NOMO-1 treated with dmso at 0.1 percent for 144 hours (cell line): ENCODE results near the gene POTEC.
"Not testable (repeated sequence)": the region's sequence is repeated elsewhere in the genome, so short reads cannot be mapped to it uniquely, and the experiment has no call there.

Experiments
- DNase-seq: peaks from one replicate; lab custom pipeline; 2025; ENCODE audit not compliant: unreplicated experiment; lab: John Stamatoyannopoulos, UW

Gene POTEC

DNA sequence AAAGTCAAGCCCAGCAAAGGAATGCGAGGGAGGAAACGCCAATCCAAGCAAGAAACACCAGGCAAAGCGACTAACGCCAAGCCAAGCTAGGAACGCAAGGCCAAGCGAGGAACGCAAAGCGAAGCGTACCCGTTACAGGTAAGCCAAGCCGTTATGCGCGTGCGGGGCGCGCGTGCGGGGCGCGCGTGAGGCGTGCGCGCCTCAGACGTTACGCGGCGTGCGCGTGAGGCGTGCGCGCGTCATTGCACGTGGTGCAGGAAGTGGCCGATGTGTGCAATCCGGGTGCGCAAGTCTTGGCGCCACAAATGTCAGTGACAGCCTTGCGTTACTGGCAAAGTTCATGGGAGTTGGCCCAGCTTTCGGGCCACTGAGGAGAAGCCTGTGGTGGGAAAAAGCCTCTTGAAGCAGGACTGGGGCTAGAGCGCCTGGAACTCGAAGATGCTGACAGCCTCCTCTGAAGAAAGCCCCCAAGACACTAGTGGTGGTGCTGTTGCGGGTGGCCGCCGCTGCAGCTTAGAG lies at the start of gene POTEC:
Gene POTEC, minus strand, starts transcription at position 155 of the 519 bp plus-strand sequence. CDS start 454 bp downstream, outside the sequence.
- DNase-seq, result not testable (repeated sequence)

DNA sequence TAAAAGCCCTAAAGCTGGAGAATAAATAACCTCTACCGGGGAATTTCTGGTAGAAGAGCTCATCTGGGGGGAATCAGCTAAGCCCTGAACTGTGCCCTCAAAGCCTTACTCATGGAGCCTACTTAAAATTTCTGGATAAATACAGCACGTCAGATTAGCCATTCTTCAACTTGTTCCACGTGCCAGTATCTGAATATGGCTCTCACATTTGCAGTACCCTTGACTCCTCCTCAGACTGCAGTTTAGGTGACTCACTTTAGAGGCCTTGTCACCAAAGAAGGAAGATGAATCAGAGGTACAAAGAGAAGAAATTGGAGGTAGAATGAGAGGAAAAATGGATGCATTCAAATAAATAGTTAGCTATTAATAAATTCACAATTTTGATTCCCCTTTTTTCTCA lies 34.6 kb upstream of the POTEC start:
- DNase-seq, result no peak

DNA sequence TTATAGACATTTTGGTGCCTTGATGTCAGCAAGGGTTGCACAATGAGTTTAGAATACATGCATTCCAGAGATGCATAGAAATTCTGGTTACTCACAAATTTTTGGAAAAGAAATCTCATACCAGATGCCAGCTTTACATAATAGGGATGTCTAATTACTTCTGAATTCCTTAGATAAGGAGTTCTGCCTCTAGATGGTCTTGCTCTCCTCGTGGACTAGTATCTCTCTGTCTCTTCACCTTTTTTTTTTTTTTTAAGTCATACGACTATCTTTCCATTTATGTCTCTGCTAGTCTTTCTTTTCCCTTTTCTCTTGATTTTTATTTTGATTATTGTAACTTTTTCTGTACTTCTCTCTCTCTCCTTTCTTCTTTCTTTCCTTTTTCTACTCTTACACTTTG lies 16.1 kb upstream of the POTEC start:
- not testable (repeated sequence) for DNase-seq

DNA sequence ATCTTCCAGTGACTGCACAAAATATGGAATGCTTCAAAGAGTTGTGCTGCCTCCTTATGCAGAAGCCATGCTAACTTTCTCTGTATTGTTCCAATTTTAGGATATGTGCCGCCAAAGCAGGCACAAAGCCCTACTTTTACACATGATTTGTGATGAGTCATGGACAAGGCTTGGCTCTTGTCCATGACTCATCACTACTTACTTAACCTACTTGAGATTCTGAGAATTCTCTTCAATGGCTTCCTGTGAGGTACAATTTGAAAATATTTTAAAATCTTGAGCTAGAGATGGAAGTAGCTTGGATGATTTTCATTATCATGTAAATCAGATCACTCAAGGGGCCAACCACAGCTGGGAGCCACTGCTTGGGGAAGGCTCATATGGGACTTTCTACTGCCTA lies 11.7 kb downstream of the POTEC start:
- DNase-seq, result not testable (repeated sequence)

DNA sequence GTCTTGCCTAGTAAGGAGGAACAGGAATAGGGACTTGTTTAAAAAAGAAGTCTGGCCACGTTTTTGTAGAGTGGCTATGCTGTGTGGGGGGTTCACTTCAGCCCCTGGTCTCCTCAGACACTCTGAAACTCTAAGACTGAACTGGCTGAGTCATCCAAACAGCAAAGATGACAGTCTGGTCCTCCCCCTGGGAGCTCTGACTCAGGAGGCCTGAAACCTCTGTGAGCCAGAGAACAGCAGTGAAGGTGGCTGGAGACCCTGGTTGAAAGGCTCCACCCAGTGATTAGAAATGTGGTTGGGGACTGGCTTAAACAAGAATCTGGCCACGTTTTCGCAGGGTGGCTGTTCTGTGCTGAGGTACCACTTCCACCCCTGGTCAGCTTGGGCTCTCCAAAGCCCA lies 32.7 kb downstream of the POTEC start:
- DNase-seq, result not testable (repeated sequence)

DNA sequence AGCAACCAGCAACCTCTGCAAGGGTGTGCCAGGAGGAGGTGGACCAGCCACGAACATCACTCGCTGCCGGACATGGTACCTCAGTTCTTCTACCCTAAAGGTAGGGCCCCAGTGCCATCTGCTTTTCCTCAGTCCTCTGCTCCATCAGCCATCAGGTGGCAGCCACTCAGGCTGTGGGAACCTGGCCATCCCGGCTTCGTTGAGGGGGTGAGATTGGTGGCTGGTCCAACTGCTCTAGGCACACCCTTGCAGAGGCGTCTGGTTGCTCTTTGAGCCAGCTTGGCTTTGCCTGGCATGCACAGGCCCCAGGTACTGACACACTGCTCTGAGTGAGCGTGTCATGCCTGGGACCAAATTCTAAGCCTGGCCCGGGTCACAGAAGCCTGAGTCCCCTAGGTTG lies 39.7 kb downstream of the POTEC start:
- DNase-seq, result not testable (repeated sequence)

DNA sequence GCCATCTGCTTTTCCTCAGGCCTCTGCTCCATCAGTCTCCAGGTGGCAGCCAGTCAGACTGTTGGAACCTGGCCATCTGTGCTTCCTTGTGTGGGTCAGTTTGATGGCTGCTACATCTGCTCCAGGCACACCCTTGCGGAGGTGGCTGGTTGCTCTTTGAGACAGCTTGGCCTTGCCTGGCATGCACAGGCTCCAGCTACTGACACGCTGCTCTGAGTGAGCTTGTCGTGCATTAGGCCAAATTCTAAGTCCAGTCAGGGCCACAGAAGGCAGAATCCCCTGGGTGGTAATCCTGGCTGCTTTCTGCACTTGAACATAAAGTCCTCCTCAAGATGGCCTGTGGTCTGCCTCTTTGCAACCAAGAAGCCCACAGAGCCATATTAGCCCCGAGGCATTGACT lies 41.5 kb downstream of the POTEC start:
- DNase-seq, result not testable (repeated sequence)

DNA sequence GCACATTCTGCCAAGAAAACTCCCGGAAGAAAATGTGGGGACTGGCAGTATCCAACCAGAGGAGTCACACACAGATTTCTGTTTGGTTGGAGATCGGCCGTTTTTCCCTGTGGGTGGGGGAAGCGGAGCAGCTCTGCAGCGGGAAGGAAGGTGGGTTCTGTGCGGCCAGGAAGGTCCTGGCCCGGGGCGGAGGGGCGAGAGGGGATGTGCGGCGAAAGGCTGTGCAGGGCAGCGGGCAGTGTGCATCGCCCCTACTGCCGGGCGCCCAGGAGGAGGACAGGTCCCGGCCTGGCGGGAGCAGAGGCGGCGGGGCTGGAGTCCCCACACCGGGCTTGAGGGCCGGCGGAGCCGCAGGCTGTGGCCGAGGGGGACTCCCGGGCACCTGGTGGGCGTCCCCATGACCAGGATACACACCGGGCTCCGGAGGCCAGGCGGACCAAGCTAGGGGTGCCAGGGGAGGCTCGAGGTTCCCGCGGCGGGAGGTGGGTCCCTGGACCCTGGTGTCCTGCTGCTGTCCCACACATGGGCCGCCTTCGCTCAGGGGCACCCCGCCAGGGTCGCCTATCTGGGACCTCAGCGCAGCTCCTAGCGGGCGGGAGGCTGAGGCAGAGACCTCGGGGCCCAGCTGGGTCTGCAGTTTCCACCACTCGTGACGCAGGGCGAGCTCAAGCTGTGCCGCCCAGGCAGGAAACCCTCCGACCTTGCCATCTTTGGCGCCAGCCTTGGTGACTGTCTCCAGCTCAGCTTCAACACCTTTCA lies 54.0 kb downstream of the POTEC start:
- not testable (repeated sequence) for DNase-seq

DNA sequence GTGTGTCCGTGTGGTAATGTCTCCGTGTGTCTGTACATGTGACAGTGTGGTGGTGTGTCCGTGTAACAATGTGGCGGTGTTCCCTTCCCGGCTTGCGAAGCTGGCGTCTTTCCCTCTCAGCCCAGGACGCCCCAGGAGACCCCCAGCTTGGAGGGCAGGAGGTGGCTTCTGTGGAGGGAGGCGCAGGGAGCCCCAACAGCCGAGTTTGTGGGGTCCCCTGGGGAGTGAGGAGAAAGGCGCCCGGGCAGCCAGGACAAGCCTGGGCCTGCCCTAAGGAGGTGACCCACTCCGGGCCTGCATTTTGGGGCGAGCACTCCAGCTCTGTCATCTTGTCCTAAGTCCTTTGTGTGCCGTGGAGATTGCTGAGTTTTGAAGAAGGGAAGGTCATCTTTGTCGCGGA lies 54.6 kb downstream of the POTEC start:
- DNase-seq, result not testable (repeated sequence)

DNA sequence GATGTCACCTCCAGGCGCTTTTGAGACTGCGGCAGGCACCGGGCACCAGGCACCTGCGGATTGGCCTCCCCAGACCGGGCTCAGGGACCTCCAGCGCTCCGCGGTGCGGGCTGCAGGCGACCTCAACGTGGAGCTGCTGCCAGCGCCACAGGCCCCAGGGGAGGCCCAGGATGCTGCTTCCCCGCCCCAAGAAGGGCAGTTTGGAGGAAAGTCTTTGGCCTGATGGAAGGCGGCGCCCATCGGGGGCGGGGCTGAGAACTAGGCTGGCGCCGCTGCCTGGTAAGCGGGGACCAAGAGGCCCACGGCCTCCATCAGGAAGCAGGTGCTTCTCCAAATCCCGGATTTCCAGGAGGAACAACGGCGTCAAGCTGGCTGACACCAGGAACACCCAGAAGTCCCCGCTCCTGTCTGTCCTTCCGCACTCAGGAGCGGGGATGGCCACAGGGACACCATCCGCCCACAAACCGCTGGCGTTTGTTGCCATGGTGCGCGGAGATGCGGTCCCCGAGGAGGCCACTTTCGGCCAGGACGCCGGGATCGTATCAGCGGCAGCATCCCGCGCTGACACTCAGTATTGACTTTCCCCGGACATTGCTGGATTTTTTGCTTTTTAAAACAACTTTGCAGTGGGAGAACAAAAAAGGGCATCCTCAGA lies 56.3 kb downstream of the POTEC start:
- not testable (repeated sequence) for DNase-seq

DNA sequence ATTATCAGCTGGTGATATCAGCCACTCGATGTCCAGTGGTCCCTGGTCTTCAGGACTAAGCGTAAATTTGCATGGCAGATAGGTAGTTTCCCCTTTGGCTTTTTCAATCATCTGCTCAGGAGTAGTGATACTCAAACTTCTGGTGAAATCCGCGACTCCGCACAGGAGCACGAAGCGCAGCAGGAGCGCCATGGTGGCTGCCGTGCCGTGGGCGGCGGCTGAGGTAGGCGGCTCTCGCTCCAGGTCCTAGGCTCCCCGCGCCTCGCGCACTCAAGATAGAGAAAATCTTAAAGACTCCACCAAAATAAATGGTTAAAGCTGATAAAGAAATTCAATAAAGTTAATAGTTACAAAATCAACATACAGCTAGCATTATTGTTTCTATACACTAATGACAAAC lies 64.3 kb downstream of the POTEC start:
- DNase-seq, result not testable (repeated sequence)

DNA sequence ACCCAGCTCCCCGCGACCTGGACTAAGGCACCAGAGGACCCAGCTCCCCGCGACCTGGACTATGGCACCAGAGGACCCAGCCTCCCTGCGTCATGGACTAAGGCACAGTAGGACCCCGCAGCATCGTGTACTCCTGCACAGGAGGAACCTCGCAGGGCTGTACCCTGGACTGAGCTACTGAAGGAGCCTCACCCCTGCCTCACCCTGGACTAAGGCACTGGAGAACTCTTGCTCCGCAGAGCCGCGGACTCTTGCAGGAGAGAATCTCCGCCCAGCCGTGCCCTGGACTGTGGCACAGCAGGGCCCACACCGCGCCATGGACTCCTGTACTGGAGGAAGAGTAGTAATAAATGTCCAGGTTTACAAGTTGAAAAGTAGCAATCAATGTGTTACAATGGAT lies 67.9 kb downstream of the POTEC start:
- not testable (repeated sequence) for DNase-seq

DNA sequence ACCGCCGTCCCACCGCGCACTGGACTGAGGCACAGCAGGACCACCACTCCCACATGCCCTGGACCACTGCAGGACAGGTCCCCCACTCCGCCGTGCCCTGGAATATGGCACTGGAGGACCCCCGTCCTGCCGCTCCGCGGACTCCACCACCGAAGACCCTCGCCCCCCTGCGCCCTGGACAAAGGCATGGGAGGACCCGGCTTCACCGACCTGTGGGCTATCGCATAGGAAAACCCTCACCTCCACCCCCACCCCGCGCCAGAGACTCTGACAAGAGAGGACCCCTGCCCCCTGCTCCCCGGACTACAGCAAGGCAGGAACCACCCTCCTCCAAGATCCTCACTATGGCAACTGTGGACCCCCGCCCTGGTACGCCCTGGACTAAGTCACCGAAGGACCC lies 68.6 kb downstream of the POTEC start:
- DNase-seq, result not testable (repeated sequence)

DNA sequence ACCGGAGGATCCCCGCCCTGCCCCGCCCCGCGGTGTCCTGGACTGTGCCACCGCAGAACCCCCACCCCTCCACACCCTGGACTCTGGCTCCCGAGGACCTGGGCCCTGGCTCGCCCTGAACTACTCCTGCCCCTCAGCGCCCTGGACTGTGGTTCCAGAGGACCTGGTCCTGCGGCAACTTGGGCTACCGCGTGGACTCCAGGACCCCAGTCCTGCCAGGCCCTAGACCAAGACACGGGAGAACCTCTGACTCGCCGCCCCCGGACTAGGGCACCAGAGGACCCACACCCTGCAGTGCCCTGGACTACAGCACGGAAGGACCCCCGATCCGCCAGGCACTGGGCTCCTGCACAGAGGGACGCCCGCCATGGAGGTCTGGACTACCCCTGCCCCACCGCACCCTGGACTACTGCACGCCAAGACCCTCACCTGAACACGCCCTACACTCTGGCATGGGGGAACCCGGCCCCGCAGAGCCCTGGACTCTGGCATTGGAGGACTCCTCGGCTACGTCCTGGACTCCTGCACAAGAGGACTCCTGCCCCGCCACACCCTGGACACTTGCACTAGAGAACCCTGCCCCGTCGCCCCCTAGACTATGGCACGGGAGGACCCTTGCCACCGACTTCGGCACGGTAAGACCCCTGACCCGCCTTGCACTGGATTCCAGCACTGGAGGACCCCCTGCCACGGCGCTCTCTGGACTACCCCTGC lies 69.2 kb downstream of the POTEC start:
- not testable (repeated sequence) for DNase-seq

DNA sequence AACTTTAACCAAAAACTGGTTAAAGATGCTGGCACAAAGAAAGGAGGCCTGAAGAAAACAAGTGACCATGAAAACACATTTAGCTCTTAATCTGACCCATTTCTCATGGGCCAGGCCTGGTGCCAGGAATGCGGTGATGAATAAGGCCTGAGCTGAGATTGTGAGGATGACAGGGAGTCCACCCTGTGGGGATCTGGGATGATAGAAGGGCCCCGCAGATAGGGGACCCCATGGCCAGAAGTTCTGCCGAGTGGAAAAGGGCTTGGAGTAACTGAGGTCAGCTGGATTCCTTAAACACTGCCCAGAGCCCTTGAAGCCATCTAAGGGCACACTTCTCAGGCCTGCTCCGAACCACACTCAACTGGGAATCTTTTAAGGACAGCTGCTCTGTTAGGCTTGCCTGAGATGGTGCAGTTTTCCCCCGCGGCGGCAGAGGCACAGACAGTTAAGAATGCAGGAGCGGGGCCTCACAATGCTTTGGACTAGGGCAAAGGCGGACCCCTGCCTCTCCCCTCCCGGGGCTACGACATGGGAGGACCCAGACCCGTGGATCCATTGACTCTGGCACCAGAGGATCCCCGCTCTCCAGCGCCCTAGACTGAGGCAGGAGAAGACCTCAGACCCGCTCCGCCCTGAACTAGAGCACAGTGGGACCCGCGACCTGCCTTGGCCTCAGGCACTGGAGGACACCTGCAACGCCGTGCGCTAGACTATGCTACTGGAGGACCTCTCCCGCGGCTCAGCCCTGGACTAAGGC lies 70.0 kb downstream of the POTEC start:
- DNase-seq, result not testable (repeated sequence)

DNA sequence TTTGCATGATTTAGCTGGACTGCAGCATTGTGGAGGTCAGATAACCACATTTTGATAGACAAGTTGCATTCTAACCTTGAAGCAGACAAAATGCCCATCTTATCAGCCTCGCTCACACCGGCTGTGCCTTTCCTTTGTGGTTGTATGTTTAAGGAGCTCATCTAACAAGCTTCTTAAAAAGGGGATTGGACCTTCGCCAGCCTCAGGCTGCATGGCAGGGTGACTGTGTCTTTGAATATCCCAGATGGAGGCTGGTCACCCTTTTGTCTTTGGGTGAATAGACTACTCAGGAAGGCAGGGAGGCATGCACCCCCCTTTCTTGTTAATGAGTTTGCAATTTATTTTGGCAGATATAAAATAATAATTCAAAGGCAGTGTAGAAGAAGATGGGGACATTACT lies 72.1 kb downstream of the POTEC start:
- DNase-seq, result not testable (repeated sequence)

DNA sequence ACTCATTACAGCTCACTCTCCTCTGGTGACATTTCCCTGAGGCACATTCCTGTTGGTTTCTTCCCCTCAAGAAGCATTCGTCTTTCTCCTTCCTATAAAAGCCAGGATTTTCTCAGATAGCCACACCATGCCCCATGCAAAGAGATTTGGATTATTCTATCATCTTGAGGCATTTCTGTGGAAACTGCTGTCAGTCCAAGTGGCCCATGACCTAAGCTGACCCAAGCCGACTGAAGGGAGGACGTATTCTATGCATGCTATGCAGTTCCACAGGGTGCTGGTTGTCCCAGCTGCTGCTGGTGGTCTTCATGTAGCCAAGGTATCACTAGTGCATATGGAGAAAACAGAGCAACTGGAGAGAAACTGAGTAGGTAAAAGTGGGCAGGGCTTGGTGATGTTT lies 73.0 kb downstream of the POTEC start:
- DNase-seq, result not testable (repeated sequence)

DNA sequence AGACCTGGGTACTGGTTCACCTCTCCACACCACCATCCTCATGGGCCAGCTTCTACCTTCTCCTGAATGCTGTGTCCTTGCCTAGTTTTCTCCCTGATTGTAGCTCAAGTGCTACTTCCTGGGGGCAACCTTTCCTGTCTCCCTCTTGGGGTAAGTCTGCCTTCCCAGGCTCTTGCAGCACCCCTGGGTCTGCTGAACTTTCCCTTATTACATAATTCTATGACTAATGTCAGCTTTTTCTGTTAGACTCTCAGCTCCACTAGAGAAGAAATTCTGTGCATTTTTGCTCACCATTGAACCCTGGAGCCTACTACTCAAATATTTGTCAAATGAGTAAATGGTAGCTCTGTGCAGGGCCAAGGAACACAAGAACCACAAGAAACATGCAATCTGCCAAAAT lies 73.4 kb downstream of the POTEC start:
- DNase-seq, result not testable (repeated sequence)

DNA sequence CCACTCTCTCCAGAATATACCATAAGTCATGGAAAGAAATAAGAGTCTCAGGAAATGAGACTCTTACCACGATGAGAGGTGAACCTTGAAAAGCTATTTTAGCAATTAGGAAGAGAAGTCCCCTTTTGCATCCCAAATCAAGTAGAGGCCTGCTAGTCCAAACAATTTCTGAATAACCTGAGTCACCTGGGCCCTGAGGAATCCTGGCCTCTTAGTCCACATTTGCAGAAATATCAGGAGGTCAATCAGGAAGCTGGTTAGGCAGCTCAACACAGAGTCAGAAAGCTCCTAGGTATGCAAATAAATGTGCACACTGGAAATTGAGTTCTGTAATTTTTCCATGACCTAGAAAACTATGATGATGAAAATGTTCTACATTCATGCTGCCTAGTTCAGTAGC lies 77.4 kb downstream of the POTEC start:
- DNase-seq, result not testable (repeated sequence)
